Stimulated activated CD8-positive, alpha-beta memory T cell treated with anti-CD3 and anti-CD28 coated beads, Interleukin-2, amount 100 ng/mL, for 48 hours (primary cell): Measurements from ENCODE around the gene NDUFAB1.
"Not testable (repeated sequence)": the region's sequence is repeated elsewhere in the genome, so short reads cannot be mapped to it uniquely, and the experiment has no call there.

Source experiments
- DNase-seq, 2 donors: peaks; one replicate each; pipeline ENCODE4 v3.0.0-alpha.2; 2020; ENCODE audit warnings: low read depth in 2 of 2

The NDUFAB1 gene

DNA sequence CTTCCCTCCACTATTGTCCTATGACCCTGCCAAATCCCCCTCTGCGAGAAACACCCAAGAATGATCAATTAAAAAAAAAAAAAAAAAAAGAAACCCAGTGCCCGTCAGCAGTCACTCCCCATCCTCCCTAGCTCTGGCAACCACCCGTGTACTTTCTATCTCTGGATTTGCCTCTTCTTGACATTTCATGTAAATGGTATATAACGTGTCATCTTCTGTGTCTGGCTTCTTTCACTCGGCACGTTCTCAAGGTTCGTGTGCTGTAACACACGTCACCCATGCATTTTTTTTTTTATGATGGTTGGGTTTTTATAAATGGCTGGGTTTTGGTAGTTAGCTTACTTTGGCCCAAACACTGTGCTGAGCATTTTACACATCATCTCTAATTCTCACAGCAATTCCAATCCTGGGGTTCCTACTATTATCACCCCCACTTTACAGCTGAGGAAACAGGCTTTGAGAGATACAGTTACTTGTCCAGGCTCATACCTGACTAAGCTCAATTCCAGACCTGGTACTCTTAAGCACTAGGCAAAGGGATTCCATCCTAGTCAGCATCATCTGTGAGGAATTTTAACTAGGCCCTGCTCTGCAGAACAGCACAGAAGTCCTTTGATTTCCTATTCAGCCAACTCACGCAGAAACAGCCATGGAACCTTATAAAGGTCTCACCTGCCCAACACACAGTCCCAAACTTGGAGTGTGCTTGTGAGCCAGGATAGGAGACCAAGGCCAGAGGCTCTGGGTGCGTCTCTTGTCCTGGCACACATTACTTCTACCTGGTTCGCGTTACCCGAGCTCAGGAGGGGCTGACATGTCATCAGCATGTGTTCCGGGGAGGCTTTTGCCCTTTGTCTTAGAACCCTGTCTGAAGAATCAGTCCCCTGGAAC lies 11.7 kb downstream of the NDUFAB1 start:
- no peak for DNase-seq

DNA sequence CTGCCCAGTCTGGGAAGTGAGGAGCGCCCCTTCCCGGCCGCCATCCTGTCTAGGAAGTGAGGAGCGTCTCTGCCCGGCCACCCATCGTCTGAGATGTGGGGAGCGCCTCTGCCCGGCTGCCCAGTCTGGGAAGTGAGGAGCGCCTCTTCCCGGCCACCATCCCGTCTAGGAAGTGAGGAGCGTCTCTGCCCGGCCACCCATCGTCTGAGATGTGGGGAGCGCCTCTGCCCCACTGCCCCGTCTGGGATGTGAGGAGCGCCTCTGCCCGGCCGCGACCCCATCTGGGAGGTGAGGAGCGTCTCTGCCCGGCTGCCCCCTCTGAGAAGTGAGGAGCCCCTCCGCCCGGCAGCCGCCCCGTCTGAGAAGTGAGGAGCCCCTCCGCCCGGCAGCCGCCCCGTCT lies 12.8 kb downstream of the NDUFAB1 start:
- DNase-seq, result not testable (repeated sequence)

DNA sequence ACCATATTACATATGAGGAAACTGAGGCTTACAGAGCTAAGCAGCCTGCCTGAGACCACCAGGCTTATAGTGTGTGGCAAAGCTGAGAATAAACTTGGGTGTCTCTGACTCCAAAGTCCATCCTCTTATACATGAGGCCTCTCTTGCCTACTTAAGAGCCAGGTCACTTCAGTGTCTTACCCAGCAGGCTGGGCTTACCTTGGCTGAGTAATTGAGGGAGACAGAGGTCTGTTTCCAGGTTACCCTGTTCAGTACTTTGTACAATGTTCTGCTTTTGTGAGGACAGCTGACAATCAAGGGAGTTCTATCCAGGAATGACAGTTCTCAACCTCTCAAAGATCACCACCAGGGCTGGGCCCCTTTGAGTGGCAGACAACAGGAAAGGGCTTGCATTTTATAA lies 14.4 kb downstream of the NDUFAB1 start:
- no peak for DNase-seq

DNA sequence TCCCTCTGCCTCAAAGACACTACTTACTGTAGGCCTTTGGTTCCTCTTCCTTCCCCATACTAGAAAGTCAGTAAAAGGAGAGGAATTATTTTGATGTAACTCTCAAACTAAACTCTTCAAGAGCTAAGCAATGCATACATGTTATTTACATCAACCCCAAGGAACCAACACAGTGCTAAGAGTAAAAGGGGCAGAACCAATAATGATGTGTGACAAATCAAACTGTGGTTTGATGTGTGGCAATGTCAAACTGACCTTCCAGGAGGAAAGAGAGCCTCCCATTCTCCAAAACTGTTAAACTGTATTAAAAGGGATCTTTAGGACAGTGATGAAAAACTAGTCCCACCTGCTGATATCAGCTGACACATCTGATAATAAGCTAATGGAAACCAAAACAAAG lies 15.7 kb downstream of the NDUFAB1 start:
- DNase-seq, result no peak

DNA sequence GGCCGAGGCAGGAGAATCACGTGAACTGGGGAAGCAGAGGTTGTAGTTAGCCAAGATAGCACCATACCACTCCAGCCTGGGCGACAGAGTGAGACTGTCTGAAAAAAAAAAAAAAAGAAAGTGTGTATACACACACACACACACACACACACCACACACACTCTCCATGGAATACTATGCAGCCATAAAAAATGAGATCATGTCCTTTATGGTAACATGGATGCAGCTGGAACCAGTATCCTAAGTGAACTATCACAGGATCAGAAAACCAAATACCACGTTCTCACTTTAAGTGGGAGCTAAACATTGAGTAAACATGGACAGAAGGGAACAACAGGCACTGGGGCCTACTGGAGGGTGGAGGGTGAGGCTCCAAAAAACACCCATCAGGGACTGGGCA lies 16.7 kb downstream of the NDUFAB1 start:
- DNase-seq, result no peak

DNA sequence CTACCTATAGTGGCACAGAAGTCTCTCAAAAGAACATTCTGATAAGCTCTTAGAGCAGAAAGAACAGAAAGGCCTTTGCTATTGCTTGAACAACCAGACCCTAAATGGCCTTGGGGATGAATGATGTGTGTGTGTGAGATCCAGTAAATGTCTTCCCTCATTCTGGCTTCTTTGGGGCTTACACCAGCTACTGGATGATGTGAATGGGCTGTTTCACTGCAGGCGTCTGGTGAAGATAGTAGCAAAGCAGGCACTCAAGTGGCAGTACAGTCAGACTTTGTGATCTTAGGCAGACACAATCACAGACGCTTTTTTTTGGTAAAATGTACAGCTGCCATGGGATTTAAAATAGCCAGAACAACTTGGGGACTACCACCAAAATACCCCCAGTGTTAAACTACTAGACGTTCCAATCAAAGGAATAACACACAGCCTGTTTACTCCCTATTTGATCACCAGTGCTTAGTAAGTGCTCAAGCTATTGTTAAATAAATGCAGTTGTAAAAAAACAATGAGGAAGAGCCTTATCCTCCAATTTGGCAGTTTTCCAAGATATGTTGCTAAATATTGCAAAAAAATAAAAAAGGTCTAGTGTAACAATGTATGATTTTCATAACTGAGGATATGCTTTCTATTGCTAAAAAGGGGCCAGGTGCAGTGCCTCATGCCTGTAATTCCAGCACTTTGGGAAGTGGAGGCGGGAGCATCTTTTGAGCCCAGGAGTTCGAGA lies 17.9 kb downstream of the NDUFAB1 start:
- DNase-seq, result no peak

DNA sequence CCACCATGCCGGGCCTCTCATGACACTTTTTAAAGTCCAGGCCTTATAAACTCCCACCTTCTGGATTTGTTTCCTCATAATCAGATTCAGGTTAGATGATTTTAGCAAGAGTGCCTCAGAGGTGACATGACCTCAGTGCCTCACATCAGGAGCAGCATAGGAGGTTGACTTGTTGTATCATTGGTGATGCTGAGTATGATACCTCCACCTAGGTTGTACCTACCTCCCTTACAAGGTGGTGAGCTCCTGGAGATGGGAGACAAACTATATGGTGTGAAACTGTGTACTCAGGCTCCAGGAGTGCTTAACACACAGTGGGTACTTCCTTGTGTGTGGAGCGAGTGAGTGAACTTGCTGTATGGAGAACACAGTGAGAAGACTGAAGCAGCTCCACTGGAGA lies 18.6 kb downstream of the NDUFAB1 start:
- no peak for DNase-seq

DNA sequence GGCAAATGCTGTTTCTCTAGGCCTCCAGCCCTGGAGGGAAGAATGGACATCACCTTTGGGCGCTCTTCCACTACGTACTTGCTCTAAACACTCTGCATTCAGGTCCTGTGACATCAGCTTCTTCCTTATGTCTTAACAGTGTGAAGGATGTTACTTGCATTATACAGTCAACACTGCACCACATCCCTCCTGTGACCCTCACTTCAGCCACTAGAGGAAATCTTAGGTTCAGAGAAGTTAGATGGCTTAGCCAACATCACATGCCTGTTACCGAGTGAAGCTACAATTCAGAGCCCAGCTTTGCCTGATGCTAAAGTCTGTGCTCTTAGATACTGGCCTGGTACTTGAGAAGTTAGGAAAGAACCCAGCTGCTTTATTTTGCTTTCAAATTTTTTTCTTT lies 20.3 kb downstream of the NDUFAB1 start:
- DNase-seq, result no peak

DNA sequence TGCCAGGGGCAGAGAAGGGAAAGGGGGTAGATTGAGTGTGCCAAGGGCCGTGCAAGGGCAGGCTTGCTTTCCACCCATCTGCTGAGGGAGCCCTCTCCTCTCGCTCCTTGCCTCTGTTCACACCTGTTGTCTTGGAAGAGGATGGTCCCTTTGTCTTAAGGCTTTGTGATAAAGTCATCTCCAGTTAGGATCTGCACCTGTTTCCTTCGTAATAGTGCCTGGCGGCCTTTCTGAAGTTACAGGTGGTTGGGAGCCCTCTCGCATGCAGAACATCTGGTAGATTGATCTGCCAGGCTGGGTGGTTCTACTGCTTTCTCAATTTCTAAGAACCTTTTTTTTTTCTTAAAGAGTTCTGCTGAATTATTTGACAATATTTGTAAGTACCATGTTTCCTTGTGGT lies 22.3 kb downstream of the NDUFAB1 start:
- no peak for DNase-seq

DNA sequence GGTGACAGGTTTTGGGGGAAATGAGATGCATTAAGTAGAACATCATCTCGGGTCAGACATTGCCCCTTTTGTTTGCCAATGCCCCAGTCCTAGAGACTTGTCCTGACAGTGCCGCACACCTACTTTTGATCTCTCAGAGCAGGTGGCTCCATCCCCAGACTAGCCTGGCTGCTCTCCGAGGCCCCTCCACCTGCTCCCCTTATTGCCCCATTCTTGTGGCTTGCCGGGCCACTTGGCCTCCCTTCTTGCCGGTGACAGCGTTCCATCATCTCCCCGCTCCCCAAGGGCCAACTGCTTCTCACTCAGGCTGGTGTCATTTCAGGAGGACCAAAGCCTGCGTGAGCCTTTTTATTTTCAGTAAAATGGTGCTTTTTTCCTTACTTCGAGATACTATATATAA lies 23.7 kb downstream of the NDUFAB1 start:
- DNase-seq, result no peak

DNA sequence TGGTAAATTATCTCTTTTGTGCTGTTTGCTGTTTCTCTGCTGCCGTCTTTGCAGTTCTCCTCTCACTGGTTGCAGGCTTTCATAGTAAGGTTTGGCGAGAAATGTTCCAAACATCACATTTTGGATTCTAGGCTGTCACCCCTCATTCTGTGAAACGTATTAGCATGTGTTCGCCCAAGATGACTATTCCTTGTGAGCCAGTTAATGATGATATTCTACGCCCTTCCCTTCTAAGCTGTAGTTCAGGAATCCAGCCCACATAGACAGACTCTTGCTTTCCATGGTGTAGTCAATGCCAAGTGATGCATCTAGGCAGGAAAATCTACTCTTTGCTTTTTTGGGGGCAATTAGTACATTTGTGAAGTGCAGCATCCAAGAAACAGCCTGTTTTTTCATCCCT lies 24.2 kb downstream of the NDUFAB1 start:
- no peak for DNase-seq

DNA sequence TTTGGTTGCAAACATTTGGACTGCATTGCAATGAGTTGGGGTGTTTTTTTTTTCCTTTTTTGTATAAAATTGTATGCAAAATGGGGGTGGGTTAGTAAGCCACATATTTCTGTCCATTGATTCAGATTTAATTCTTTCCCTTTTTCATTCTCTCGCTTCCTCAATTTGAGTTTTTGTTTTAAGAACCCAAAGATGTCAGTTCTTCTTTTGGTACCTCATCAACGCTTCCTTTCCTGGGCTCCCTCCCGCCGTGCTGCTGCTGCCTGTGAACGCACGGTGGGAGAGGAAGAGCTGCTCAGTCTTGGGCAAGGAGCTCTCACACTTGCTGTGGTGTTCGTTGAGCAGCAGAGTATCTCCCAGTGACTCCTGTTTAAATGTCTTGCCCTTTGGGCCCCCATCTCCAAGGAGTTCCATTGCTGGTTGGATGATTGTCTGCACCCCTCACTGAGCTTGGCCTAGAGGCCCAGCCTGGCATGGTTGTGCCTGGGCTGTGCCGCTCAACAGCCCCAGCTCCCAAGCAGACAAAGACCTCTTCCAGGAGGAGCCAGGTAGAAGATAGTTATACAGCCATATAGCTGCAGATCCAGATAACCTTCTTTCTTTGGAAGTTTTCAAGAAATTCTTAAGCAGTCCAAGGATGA lies 25.0 kb downstream of the NDUFAB1 start:
- no peak for DNase-seq

DNA sequence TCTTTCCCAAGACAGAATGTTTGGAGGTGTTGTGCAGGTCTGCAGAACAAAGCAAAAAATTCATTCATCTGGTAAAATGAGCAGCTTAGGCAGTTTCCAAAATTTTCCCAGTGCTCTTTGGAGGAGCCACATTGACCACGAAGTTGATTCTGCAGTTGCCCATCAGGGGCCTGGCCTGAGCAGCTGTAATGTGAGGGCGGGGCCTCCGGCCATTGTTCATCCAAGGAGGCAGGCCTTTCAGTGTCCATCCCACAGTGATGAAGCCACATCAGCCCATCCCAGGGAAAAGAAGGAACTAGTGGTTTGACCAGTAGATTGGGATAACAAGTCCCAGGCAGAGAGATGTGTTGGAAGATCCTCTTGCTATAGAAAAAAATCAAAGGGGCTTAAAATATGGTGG lies 28.5 kb downstream of the NDUFAB1 start:
- no peak for DNase-seq

DNA sequence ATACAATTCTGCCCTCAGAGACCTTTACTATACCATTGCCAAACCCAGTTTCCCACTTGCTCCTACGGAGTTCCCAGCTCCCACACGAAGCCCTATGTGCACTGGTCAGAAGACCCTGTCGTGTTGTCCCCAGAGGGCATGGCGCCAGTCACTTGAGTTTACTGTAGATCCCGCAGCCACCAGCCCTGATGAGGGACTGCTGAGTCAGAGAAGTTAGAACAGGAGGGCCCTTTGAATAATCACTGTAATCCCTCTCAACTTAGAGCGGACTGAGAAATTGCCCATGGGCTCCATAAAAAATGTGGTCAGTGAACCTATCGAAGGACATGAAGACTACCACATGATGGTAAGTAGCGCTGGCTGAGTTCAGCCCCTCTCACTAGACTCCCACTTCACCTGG lies 29.4 kb downstream of the NDUFAB1 start:
- DNase-seq, result no peak

DNA sequence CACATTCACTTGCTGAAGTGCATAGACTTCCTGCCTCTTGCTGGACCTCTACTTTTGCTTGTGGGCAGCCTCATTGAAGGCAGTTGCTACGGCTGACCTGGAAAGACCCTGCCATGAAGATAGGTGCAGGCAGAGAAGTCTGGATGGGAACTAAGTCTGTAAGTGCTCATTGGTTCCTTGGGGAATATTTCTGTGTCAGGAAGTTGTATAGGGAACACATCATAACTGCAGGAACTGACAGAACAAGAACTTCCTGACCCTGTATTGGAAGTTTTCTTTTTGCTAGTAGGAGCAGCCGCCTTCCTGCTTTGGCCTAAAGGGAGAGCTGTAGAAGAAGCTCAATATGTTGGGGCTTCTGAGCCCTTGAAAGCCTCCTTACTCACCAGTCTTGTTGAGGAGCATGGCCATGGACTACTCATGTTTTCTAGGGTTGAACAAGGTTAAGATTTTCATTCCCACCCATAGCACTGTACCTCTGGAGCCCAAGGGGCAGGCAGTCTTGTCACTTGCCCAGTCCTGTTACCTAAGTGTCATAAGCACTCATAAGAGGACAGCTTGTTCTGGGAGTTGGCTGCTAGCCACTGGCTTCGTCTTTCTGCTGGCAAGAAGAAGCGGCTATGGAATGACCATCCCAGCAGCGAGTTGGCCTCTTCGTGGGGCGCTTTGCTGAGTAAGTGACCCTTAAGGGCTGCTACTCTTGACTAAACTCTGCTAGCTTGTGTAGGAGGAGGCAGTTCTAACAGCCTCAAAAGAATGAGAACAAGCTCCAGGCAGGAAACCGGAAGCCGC lies 31.3 kb downstream of the NDUFAB1 start:
- no peak for DNase-seq

DNA sequence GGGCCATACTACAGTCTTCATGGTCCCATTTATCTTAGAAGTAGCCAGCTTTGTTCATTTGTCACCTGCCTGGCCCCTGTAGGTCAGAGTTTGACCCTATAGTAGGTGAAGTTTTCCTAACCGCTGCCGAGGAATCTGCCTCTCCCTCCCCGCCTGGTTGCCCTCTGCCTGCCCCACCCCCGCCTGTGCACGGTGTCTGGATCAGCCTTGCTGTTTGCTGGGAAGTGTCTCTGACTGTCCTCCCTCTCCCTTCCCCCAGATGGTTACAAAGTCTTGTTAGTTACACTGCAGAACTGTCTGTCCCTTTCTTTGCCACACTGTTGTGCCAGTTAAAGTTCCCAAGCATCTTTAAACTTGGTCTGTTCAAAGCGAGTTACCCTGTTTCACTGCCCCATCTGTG lies 32.9 kb downstream of the NDUFAB1 start:
- no peak for DNase-seq

DNA sequence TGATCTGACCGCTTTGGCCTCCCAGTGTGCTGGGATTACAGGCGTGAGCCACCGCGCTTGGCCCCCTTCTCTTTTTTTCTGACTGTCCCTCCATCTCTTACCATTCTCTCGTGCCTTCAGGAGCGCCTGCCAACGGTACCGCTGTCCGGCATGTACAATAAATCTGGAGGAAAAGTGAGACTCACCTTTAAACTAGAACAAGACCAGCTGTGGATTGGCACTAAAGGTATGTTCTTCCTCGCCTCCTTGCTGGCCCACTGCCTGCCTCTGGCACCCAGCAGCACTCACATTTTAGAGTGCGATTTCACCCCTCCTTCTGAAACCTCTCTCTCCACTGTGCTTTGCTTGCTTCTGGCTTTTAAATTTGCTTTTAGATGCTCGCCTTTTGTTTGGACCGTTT lies 33.6 kb downstream of the NDUFAB1 start:
- DNase-seq, result no peak

DNA sequence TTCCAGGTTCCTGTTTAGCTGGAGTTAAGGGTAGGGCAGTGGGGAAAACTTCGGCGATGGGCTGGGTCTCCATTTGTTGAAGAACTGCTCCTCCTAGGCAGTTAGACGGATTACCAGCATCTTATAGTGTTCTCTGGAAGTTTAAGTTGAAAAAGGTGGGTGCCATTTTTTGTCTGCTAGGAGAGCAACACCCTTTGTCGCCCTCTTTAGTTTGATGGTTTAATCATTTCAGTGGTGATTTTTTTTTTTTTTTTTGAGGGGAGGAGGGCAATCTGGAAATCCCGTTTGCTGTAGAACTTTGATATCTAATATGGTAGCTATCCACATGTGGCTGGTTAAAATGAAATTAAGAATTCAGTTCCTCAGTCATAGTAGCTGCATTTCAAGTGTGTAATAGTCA lies 34.5 kb downstream of the NDUFAB1 start:
- DNase-seq, result no peak

DNA sequence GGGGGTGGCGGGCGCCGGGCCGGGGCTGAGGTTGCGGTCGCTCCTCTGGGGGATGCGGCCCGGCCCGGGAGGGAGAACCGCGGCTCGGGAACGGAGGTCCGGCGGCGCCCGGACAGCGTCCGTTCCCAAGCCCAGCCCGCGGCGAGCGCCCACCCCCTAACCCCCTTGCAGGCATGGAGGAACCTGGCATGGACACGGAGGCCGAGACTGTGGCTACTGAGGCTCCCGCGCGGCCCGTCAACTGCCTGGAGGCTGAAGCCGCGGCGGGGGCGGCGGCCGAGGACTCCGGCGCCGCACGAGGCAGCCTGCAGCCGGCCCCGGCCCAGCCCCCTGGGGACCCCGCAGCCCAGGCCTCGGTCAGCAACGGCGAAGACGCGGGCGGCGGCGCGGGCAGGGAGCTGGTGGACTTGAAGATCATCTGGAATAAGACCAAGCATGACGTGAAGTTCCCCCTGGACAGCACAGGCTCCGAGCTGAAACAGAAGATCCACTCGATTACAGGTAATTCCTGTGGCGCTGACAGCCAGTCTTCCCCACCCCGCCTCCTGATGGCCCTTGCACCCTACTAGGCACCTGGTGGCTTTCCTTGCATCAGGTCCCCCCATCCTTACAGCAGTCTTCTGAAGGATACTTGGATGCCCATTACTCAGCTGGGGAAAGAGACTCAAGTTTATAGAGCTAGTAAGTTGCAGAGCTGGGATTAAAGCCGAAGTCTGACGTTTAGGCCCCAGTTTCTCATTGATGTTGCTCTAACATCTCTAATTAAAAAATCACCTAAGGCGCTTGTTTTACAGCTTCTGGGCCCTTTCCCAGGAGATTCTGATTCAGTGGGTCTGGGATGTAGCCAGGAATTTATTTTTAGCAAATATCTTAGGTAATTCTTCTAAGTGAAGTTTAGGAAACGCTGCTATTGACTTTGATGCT lies 38.1 kb downstream of the NDUFAB1 start:
- no peak for DNase-seq

DNA sequence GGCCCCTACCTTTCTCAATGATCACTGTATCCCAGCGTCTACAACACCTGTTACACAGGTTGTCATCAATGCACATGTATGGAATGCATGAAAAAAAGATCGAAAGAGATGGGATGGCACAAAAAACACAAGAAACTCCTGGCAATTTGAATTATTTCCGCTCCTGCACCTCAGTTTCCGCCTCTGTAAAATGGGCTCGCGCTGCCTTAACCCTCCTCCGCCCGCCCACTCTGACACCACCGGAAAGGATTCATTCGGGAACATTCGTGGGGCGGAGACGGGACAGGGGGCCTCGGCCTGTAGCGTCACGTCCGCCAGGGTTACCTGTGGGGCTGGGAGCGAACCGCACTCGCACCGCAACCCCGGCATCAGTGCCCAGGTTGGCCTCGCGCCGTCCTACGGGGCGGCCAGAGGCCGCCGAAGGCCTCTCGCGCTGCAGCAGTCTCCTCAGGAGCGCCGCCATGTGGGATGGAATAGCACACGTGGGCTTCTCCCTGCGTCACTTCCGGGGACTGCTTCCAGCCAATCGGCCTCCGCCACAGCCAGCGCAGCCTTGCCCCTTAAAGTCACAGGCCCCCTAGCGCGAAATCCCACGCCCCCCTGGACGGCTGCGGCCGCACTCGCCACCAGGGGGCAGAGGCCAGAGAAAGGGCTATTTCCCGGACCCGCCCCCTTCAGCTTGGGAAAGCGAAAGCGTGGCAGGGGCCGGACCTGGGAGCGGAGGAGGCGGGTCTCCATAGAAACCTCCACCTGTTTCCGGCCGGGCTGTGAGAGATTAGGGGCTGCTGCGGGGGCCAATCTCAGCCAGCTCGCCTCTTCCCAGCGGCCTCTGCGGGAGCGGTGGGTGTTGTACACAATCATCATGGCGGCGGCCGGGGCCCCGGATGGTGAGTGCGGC lies 39.0 kb downstream of the NDUFAB1 start, which contains the start of the genes EARS2 and UBFD1:
TSS of gene EARS2 (minus strand) at position 470 of the 898 bp plus-strand sequence. CDS start at position 463, 7 bp downstream.
TSS of gene UBFD1 (plus strand) at position 847 of the 898 bp plus-strand sequence. CDS start at position 863, 16 bp downstream.
- DNase-seq, result peak; percentile 97
